Gastrocnemius medialis (tissue), 4 donors: ENCODE measurements around the gene CCSER1.

Experiments
- CTCF ChIP-seq, 5 experiments: fragments of 450-650 bp in 3 of 5; fragments of 200-600 bp in 2 of 5; sonication (generic) in 2 of 5; IDR thresholded peaks in 4 of 5; conservative IDR thresholded peaks in 1 of 5; 1 replicate in 4 of 5; 2 replicates in 1 of 5; pipeline ENCODE4 v1.5.1; 2016 to 2019; ENCODE audit warnings: antibody characterized with exemption in 5 of 5, mild to moderate bottlenecking in 3 of 5, moderate library complexity in 3 of 5
- POLR2A ChIP-seq, 2 donors: fragments of 450-650 bp; IDR thresholded peaks; one replicate each; pipeline ENCODE4 v1.6.1; 2017; ENCODE audit warnings: antibody characterized with exemption in 2 of 2, mild to moderate bottlenecking in 2 of 2, moderate library complexity in 2 of 2

- TF ChIP-seq CTCF (IDR thresholded peaks at IDR 0.05 in 4 of 5, conservative IDR thresholded peaks at IDR 0.05 in 1 of 5) (no peak), POLR2A (IDR thresholded peaks at IDR 0.05) (no peak)
Observed at GRCh38 chr4:91470671-91471070, 1343.5 kb downstream of the CCSER1 start.
